Non-pigmented ciliary epithelial cell (primary cell): ENCODE results near the gene PARP11.

Source experiments
- DNase-seq: peaks from one replicate; pipeline ENCODE4 v3.0.0-alpha.2; 2010; ENCODE audit warnings: low read depth

Gene PARP11, protein sequence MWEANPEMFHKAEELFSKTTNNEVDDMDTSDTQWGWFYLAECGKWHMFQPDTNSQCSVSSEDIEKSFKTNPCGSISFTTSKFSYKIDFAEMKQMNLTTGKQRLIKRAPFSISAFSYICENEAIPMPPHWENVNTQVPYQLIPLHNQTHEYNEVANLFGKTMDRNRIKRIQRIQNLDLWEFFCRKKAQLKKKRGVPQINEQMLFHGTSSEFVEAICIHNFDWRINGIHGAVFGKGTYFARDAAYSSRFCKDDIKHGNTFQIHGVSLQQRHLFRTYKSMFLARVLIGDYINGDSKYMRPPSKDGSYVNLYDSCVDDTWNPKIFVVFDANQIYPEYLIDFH

GRCh38 chr12:3872800-3873636 lies at the start of gene PARP11:
Gene PARP11, minus strand, starts transcription at chr12:3873399. Its CDS starts 170 bp downstream, at chr12:3873229.
- peak; percentile 88 for DNase-seq

DNA sequence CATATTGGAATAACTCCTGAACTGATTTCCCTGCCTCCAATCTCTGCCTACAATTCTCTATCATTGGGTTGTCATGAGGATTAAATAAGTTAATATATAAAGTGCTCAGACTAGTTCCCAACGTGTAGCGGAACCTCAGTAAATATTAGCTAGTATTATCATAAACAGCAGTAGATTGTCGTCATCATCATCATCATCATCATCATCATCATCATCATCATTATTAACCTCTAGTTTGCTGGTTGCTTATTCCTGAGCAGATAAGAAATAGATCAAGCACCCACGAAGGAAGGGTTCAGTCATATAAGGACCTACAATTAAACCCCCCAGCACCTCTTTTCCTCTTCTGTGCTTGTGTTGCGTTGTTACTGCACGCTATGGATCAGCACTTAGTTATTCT lies 48.8 kb upstream of the PARP11 start:
- DNase-seq: no peak

DNA sequence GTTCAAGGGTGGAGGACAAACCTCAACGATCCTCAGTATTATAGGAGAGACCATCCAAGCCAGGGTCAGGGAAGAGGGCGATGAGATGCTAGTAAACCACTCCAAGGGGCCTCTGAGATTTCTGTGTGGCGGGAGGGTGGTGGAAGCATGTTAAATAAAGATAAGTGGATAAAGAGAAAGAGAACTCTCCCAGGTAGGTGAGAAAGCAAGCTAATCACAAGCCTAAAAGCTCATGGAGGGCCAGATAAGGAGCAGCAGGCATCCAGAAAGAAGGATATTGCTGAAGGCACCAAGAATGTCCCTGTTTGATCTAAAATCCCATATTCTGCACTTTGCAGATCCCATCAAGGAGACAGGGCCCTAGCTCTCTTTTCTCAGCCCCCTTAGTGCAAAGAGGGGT lies 48.3 kb upstream of the PARP11 start:
- DNase-seq: no peak

- no peak for DNase-seq
Measured at GRCh38 chr12:3921151-3921471, 47.9 kb upstream of the PARP11 start.

DNA sequence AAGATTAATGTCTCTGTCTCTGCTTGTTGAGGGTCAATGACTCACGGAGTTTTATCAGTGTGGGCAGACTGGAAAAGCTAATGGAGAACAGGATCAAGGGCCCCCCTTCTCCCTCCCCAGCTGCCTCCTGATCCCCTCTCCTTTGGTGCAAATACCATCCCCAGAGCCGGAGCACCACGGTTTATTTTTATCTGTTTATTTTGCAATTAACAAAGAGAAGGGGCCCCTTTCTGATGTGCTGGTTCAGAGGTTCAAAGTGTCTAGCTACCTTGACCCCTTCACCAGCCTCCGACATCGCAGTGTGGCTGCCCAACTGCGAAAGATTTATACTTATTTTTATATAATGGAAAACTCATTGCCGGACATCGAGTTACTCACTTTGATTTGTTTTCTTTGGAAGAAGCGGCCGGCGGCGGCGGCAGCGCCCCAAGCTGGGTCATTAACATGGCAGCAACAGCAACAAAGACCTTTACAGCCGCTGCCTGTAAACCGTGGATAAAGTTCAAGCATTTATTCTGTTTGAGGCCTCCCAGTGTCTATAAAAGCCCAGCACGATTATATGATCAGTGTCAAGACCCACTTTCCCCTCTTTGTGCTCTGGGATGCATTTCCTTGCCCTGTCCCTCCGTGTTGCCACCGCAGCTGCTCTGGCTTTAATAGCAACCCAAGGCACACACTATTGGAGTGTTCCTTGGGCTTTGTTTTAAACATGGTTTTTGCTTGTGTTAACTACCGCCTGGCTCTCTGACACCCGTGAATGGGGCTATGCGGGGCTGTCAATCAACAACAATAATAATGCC lies 47.4 kb upstream of the PARP11 start:
- DNase-seq: no peak

- no peak for DNase-seq
Measured at GRCh38 chr12:3913278-3913677, 40.1 kb upstream of the PARP11 start.

- no peak for DNase-seq
Measured at GRCh38 chr12:3912863-3913262, 39.7 kb upstream of the PARP11 start.

GRCh38 chr12:3911409-3911808 lies 38.2 kb upstream of the PARP11 start:
- no peak for DNase-seq

GRCh38 chr12:3905664-3906063 lies 32.5 kb upstream of the PARP11 start:
- DNase-seq: no peak

GRCh38 chr12:3904999-3905398 lies 31.8 kb upstream of the PARP11 start:
- no peak for DNase-seq

DNA sequence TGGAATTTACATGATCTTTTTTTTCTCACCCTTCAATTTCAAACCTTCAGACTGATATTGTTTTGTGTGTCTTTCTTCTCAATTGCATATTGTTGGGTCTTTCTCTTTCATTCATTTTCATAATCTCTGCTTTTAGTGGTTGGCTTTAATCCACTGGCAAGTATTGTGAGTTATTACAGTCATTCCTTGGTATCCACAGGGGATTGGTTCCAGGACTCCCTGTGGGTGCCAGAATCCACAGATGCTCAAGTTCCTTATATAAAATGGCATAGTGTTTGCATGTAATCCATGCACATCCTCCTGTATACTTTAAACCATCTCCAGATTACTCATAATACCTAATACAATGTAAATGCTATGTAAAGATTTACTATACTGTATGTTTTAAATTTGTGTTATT lies 29.7 kb upstream of the PARP11 start:
- no peak for DNase-seq

DNA sequence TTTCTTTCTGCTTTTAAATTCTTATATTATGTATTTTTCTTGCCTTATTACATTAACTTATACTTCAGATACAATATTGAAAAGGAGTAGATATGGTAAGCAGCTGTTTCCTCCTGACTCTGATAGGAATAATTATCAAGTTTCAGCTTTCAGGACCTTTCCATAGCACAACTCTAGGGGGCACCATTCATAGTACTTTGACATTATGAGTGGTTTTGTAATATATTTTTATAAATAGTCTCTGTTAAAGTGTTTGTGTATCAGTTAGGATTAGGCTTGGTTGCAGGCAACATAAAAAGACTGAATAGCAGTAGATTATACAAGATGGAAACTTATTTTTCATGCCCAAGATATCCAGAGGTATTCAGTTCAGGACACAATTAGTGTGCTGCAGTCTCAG lies 27.9 kb upstream of the PARP11 start:
- DNase-seq: no peak

DNA sequence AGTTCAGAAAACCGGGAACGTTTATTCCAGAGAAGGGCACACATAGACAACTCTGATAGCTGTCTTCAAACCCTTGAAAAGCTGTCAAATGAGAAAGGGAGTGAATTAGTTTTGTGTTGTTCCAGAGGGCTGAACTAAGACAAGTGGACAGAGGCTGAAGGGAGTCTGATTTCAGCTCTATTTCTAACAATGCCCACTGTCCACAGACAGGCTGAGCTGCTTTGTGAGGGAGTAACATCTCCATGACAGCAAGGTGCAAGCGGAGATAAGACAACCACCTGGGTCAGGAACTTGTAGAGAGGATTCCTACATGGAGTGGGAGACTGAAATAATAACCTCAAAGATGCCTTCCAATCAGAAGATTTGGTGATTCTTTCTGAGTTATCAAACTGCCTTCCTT lies 25.6 kb upstream of the PARP11 start:
- DNase-seq: no peak

GRCh38 chr12:3897371-3897971 lies 24.3 kb upstream of the PARP11 start:
- DNase-seq: no peak

- no peak for DNase-seq
Measured at GRCh38 chr12:3896801-3897351, 23.7 kb upstream of the PARP11 start.

DNA sequence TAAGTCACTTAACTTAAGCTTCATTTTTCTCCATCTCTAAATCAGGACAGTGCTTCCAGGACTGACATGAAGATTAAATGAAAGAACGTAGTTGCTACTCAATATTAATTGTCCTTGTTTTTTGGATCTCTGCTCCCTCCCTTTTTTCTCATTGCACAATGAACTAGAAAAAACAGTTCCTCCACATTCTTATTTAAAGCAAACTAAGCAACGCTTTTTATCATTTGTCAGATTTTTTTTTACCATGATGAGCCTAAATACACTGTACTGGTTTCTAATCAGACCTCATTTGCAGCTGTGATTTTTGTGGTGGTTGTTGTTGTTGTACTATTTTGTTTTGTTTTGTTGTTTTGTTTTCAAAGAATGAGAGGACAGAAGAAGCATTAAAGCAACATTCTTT lies 23.2 kb upstream of the PARP11 start:
- DNase-seq: no peak

DNA sequence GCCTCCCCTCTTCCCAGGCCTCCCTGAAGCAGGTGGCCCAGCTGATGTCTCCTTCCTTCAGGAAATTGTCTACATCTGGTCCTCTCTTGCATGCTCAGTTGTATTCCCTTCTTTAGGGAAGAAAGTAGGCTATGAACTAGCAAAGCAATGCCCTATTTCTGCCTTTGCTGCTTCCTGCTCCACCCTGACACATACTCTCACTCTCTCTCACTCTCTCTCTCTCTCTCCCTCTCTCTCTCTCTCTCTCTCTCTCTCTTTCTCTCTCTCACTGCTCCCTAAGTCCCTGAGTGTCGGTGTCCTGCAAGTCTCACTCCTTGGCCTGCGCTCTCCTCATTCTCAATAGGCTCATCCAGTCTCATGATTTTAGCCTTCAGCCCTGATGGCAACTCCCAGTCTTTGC lies 19.4 kb upstream of the PARP11 start:
- DNase-seq: no peak

GRCh38 chr12:3891201-3891600 lies 18.0 kb upstream of the PARP11 start:
- DNase-seq: no peak

GRCh38 chr12:3888659-3889058 lies 15.5 kb upstream of the PARP11 start:
- DNase-seq: no peak

DNA sequence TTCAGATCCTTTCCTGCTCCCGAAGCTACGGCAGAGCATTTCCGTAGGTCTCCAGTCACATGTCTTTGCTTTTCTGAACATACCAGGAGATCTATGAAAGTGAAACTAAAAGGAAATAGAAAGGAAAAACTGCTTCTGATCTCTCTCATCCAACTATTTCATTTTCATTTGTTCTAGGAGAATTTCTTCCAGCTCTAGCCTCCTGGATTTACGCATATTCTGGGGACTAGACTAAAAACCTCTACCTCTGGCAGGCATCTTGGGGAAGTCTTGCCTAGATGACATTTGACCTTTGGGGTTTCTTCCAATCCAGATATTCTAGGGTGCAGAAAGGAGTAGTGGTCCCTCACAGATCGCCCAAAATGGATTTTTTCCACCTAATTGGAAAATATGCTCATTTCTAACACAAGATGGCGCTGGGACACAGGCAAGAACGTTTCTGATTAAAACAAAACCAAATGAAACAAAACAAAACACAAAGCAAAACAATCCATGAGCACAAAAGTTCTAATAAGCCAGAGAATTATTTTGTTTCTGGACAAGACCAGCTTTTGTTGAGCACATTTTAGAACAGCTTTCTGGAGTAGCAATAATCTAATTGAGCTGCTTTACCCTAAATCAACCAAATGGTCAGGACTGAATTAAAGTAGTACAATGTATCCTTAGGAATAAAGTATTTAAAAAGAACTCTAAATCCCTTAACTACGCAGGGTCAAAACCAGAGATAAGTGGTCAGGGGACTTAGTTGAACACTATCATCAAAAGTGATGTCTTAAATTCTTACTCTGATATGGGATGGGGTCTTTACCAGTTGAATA lies 12.3 kb upstream of the PARP11 start:
- peak; percentile 6 for DNase-seq

- DNase-seq: no peak
Measured at GRCh38 chr12:3884671-3885070, 11.5 kb upstream of the PARP11 start.
